HepG2 (cell line): ENCODE measurements around the gene SLC25A11. TPM values are rescaled to one million over a fixed set of nuclear protein-coding genes. Genes with fewer than 3 reads are reported as not detected.
A peak's percentile ranks its signal among the peaks of the same experiment; 100 is the strongest.

ENCODE experiments used
- AGO2 ChIP-seq: fragments of 200-400 bp; formaldehyde crosslinking; optimal IDR thresholded peaks from 2 replicates; pipeline ENCODE3; 2017; ENCODE audit warnings: mild to moderate bottlenecking, low read depth, low read length, moderate library complexity
- CCDC6 ChIP-seq: sonication (generic); formaldehyde crosslinking; IDR thresholded peaks from 2 replicates; pipeline ENCODE4 v1.8.1; 2022; ENCODE audit warnings: mild to moderate bottlenecking, missing genetic modification reagents, moderate library complexity
- CERS6 ChIP-seq: sonication (generic); formaldehyde crosslinking; IDR thresholded peaks from 2 replicates; pipeline ENCODE4 v1.5.0; 2020; ENCODE audit warnings: missing genetic modification reagents
- DR1 ChIP-seq: sonication (generic); formaldehyde crosslinking; IDR thresholded peaks from 2 replicates; pipeline ENCODE4 v1.8.0; 2021; ENCODE audit warnings: mild to moderate bottlenecking, missing genetic modification reagents, inconsistent platforms
- ETV5 ChIP-seq: IDR thresholded peaks from 2 replicates; pipeline ENCODE4 v1.6.1; 2018; ENCODE audit warnings: missing biosample characterization, missing genetic modification reagents, inconsistent platforms, borderline replicate concordance
- IRF9 ChIP-seq: sonication (generic); formaldehyde crosslinking; IDR thresholded peaks from 2 replicates; pipeline ENCODE4 v1.8.0; 2022; ENCODE audit warnings: missing genetic modification reagents, mild to moderate bottlenecking, borderline replicate concordance
- KAT7 ChIP-seq: IDR thresholded peaks from 2 replicates; pipeline ENCODE4 v1.6.1; 2018; ENCODE audit warnings: borderline replicate concordance, missing compliant biosample characterization
- NR2F6 ChIP-seq, 2 experiments: IDR thresholded peaks; 2 replicates each; pipeline ENCODE4 v1.6.1; 2016; ENCODE audit warnings: antibody characterized with exemption in 1 of 2, mild to moderate bottlenecking in 1 of 2
- PATZ1 ChIP-seq: sonication (generic); formaldehyde crosslinking; IDR thresholded peaks from 2 replicates; pipeline ENCODE4 v1.4.0; 2020; ENCODE audit warnings: missing genetic modification reagents
- PRDM10 ChIP-seq: sonication (generic); formaldehyde crosslinking; IDR thresholded peaks from 2 replicates; pipeline ENCODE4 v1.4.0; 2020; ENCODE audit warnings: low read depth, missing genetic modification reagents
- SAP130 ChIP-seq: IDR thresholded peaks from 2 replicates; pipeline ENCODE4 v1.6.1; 2016; ENCODE audit warnings: low read depth
- TFE3 ChIP-seq: IDR thresholded peaks from 2 replicates; pipeline ENCODE4 v1.6.1; 2016
- ZFP36 ChIP-seq: fragments of 150-350 bp; IDR thresholded peaks from 2 replicates; pipeline ENCODE4 v1.6.1; 2018; ENCODE audit warnings: borderline replicate concordance, low read length, low read depth; ENCODE audit not compliant: partially characterized antibody
- ZNF430 ChIP-seq: sonication (generic); formaldehyde crosslinking; IDR thresholded peaks from 2 replicates; pipeline ENCODE4 v1.9.0; 2021; ENCODE audit warnings: mild to moderate bottlenecking, missing genetic modification reagents
- ZNF503 ChIP-seq: sonication (generic); formaldehyde crosslinking; IDR thresholded peaks from 2 replicates; pipeline ENCODE4 v1.4.0; 2020; ENCODE audit warnings: missing genetic modification reagents
- polyA plus RNA-seq, 8 experiments: library from polyadenylated mRNA; depleted of rRNA in 3 of 8; stranded (reverse) in 7 of 8; unstranded in 1 of 8; fragments of >200 nt; fragmentation: Illumina TruSeq in 4 of 8; extraction: Trizol in 4 of 8; gene quantifications; 2 replicates each; pipeline versions ENCODE4 v1.2.1 to v1.2.3, GENCODE V29; 2011 to 2016; ENCODE audit warnings: low read depth in 4 of 8, missing spikeins in 1 of 8, mixed read lengths in 1 of 8; ENCODE audit not compliant: insufficient read depth in 1 of 8
- total RNA-seq, 5 experiments: library from RNA; depleted of rRNA; stranded (reverse); fragments of >200 nt; fragmentation: Illumina TruSeq; extraction: Trizol; gene quantifications; 2 replicates each; pipeline ENCODE4 v1.2.3, GENCODE V29; 2016; ENCODE audit warnings: low read depth in 1 of 5

SLC25A11 gene
- total and polyA plus RNA-seq, 2 of the 13 experiments (the other 11 are each of a cell fraction or from before 2014, with no cell fraction given) = 35.4 to 47.2 TPM

- TF ChIP-seq KAT7 = peak; percentile 80; the same call in 1 of the 2 replicates
- peak; percentile 94 for TF ChIP-seq PRDM10
- TF ChIP-seq NR2F6 (IDR thresholded peaks at IDR 0.05) = peak; percentile 42; the same call in 1 of the 2 replicates
- no peak; the same call in 1 of the 2 replicates for TF ChIP-seq NR2F6 (CRISPR knock-in tag; IDR thresholded peaks at IDR 0.05)
- no peak for TF ChIP-seq CERS6
- TF ChIP-seq CCDC6 = peak; percentile 89
- 0 out of 2 replicates have a peak, but pooled peaks have one; percentile 8 for TF ChIP-seq TFE3
- no peak for TF ChIP-seq ZFP36
- 0 out of 2 replicates have a peak, but pooled peaks have one; percentile 32 for TF ChIP-seq DR1 (CRISPR knock-in tag)
- TF ChIP-seq AGO2 = peak; percentile 87
- TF ChIP-seq SAP130 = peak; percentile 81
- peak; percentile 49 for TF ChIP-seq PATZ1
- TF ChIP-seq ZNF430 (CRISPR knock-in tag) = peak; percentile 65
- 0 out of 2 replicates have a peak, but pooled peaks have one; percentile 17 for TF ChIP-seq ZNF503
- TF ChIP-seq IRF9 = 0 out of 2 replicates have a peak, but pooled peaks have one; percentile 34
- TF ChIP-seq ETV5 (CRISPR knock-in tag) = peak; percentile 54
Observed at GRCh38 chr17:4948166-4948930, 8.5 kb upstream of the SLC25A11 start, which contains the start of gene PFN1 (continued).
